Epithelial cell of esophagus (primary cell): ENCODE results near the gene VRTN.

Experiments
- DNase-seq: peaks from one replicate; pipeline ENCODE4 v3.0.0; 2010; ENCODE audit warnings: low read depth
- H3K4me3 ChIP-seq: 2 replicates; pipeline ENCODE4 v1.5.1; 2011; ENCODE audit warnings: mild to moderate bottlenecking, low read length, control low read depth
- TF ChIP-seq, protein P1 (sequence below): IDR thresholded peaks from 2 replicates; pipeline ENCODE4 v1.5.1; 2011; ENCODE audit warnings: low read depth, mild to moderate bottlenecking, low read length, control low read depth, inconsistent platforms; ENCODE audit not compliant: insufficient read depth; ENCODE audit errors: missing control alignments

VRTN gene

DNA sequence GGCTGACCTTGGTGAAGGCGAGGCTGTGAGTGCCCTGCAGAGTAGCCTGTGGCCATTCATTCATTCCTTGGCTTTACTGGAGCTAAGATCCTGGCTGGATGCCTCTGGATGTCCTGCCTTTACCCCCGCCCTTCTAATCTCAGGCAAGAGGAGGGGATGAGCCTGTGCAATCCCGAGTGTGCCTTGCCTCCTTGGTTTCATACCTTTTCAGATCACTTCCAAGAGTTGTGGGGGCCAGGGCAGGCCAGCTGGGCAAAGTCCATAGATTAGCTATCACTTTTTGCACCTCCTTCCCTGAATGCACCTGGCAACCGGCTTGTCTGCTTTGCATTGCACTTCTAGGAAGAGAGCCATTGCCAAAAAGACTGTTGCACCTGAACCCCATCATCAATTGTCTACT lies 1.5 kb downstream of the VRTN start:
- no peak overlapping the region for H3K4me3 ChIP-seq
- no peak for DNase-seq
- TF ChIP-seq, protein P1, sequence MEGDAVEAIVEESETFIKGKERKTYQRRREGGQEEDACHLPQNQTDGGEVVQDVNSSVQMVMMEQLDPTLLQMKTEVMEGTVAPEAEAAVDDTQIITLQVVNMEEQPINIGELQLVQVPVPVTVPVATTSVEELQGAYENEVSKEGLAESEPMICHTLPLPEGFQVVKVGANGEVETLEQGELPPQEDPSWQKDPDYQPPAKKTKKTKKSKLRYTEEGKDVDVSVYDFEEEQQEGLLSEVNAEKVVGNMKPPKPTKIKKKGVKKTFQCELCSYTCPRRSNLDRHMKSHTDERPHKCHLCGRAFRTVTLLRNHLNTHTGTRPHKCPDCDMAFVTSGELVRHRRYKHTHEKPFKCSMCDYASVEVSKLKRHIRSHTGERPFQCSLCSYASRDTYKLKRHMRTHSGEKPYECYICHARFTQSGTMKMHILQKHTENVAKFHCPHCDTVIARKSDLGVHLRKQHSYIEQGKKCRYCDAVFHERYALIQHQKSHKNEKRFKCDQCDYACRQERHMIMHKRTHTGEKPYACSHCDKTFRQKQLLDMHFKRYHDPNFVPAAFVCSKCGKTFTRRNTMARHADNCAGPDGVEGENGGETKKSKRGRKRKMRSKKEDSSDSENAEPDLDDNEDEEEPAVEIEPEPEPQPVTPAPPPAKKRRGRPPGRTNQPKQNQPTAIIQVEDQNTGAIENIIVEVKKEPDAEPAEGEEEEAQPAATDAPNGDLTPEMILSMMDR = no peak

GRCh38 chr14:74350211-74350927 lies 2.1 kb downstream of the VRTN start:
- TF ChIP-seq, protein P1 = no peak
- H3K4me3 ChIP-seq = no peak overlapping the region
- DNase-seq = no peak

DNA sequence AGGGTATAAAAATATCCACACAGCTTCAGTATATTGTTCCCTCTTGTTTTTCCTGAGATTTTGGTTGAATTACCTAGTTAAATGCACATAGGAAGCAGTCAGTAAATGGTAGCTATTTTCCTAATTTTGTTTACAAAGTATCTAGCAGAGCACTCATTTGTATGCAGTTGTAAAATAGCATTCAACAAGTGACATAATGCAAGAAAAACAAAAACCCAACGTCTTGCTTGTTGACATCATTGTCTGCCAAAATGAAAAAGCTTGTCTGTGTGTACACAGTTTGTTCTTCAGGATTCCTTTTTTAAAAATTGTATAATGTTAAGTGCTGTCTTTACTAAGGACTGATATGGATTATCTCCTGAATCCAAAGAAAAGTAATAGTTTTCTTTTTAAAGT lies 2.7 kb downstream of the VRTN start:
- TF ChIP-seq, protein P1 = no peak
- H3K4me3 ChIP-seq = no peak overlapping the region
- no peak for DNase-seq

GRCh38 chr14:74356892-74357575 lies 8.8 kb downstream of the VRTN start:
- no peak overlapping the region for H3K4me3 ChIP-seq
- TF ChIP-seq, protein P1 = no peak
- no peak for DNase-seq

- no peak overlapping the region for H3K4me3 ChIP-seq
- TF ChIP-seq, protein P1 = no peak
- no peak for DNase-seq
These were observed 9.3 kb downstream of the VRTN start for GRCh38 chr14:74357585-74357984.

DNA sequence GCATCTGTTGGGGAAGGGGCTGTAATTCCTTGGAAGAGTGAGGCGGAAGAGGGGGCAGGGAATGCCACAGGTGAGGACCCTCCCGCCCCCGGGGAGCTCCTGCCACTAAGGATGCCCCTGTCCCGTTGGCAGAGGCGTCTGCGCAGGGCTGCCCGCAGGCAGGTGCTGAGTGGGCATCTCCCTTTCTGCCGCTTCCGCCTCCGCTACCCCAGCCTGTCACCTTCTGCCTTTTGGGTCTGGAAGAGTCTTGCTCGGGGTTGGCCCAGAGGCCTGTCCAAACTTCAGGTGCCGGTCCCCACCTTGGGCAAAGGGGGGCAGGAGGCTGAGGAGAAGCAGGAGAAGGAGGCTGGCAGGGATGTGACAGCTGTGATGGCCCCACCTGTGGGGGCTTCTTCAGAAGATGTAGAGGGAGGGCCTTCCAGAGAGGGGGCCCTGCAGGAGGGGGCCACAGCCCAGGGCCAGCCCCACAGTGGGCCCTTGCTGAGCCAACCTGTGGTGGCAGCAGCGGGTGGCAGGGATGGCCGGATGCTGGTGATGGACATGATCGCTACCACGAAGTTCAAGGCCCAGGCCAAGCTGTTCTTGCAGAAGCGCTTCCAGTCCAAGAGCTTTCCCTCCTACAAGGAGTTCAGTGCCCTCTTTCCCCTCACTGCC lies 10.0 kb downstream of the VRTN start:
- DNase-seq = no peak
- TF ChIP-seq, protein P1 = no peak

More for the DNA sequence above, 10.0 kb downstream of the VRTN start:
- H3K4me3 ChIP-seq = no peak overlapping the region
